Neural crest cell (in vitro differentiated cells): ENCODE measurements around the gene PDHX. TPM values are rescaled to one million over a fixed set of nuclear protein-coding genes. Genes with fewer than 3 reads are reported as not detected.

Experiments
- DNase-seq: peaks from one replicate; pipeline ENCODE4 v3.0.0; 2021; ENCODE audit warnings: low read depth, mixed read lengths, low spot score
- H3K27ac Mint-ChIP-seq: one replicate; pipeline ENCODE4 v1.8.0; 2021; ENCODE audit warnings: mild to moderate bottlenecking, mixed read lengths; ENCODE audit not compliant: unreplicated experiment
- H3K27me3 Mint-ChIP-seq: 2 replicates; pipeline ENCODE4 v1.8.0; 2021; ENCODE audit warnings: low read depth, mild to moderate bottlenecking, mixed read lengths
- H3K36me3 Mint-ChIP-seq: 2 replicates; pipeline ENCODE4 v1.8.0; 2021; ENCODE audit warnings: low read depth, mild to moderate bottlenecking, mixed read lengths
- H3K4me1 Mint-ChIP-seq: 2 replicates; pipeline ENCODE4 v1.8.0; 2021; ENCODE audit warnings: mixed read lengths
- H3K4me3 Mint-ChIP-seq: one replicate; pipeline ENCODE4 v1.8.0; 2021; ENCODE audit warnings: mild to moderate bottlenecking, mixed read lengths
- H3K9me3 Mint-ChIP-seq: 2 replicates; pipeline ENCODE4 v1.8.0; 2021; ENCODE audit warnings: mixed read lengths
- CTCF ChIP-seq: fragments of 200-600 bp; sonication (generic); conservative IDR thresholded peaks from 2 replicates; pipeline ENCODE4 v1.5.0; 2021; ENCODE audit warnings: antibody characterized with exemption, mild to moderate bottlenecking
- total RNA-seq: library from RNA; stranded (reverse); gene quantifications from 2 replicates; pipeline ENCODE4 v1.2.1, GENCODE V29; 2021

Gene PDHX
- total RNA-seq, 1 donor from 2014 or later, result 38.6 TPM

- Mint-ChIP-seq H3K36me3 (no peaks in the 10 kb centered on the region), H3K27me3 (peaks cover 2% of the 10 kb centered on the region), H3K9me3 (peaks cover 3% of the 10 kb centered on the region), H3K4me1 (no peaks in the 10 kb centered on the region), H3K27ac (no peak overlapping the region), H3K4me3 (no peak overlapping the region)
- TF ChIP-seq CTCF, result no peak
- no peak for DNase-seq
Measured at GRCh38 chr11:35031867-35032266, 115.4 kb downstream of the PDHX start.

- no peak overlapping the region for H3K4me3 Mint-ChIP-seq
- no peak for DNase-seq
- H3K36me3 Mint-ChIP-seq, result no peaks in the 10 kb centered on the region
- H3K27me3 Mint-ChIP-seq, result peaks cover 2% of the 10 kb centered on the region
- no peak for TF ChIP-seq CTCF
- no peaks in the 10 kb centered on the region for H3K4me1 Mint-ChIP-seq
- H3K9me3 Mint-ChIP-seq, result no peaks in the 10 kb centered on the region
- no peak overlapping the region for H3K27ac Mint-ChIP-seq
Measured at GRCh38 chr11:35033011-35033410, 116.6 kb downstream of the PDHX start.

DNA sequence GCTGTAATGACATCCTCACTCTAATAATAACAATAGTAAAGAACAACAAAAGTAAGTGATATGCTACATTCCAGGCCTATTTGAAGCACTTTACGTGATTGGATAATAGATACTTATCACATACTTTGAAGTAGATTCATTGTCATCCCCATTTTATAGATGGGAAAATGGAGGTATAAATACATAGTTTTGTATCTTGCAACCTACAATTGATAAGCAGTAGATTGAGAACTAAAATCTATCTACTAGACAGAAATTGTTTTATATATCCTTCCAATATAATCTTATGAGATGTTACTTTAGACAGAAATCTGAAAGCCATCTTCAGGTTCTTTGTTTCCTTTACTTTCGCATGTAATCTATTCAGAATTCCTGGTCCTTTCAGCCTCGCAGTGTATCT, 118.0 kb downstream of the PDHX start:
- H3K36me3 Mint-ChIP-seq, result no peaks in the 10 kb centered on the region
- TF ChIP-seq CTCF, result no peak
- H3K9me3 Mint-ChIP-seq, result no peaks in the 10 kb centered on the region
- no peak for DNase-seq
- no peaks in the 10 kb centered on the region for H3K4me1 Mint-ChIP-seq
- no peak overlapping the region for H3K4me3 Mint-ChIP-seq
- H3K27me3 Mint-ChIP-seq, result peaks cover 2% of the 10 kb centered on the region
- H3K27ac Mint-ChIP-seq, result no peak overlapping the region

DNA sequence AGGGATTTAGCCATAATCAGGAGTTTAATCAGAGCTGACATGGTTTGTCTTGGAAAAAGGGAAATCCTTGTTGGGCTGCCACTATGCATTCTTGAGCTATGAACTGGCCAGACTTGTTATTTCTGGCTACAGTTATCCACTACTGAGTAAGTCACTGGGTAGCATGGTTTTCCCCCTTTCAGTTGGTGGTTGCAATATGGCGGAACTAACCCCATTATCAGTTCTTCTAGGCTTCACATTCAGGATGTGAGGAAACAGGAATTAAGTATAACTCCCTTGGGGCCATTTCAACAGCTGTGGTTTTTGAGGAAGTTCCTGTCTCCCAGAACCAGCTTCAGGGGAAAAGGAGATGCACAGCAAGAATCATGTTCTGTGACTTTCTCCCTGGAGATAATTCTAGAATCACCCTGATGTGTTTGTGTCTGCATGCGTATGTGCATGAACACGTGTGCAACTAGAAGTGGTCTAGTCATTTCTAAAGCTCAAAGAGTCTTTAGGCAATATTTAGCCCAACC, 119.5 kb downstream of the PDHX start:
- H3K4me1 Mint-ChIP-seq, result no peaks in the 10 kb centered on the region
- no peak overlapping the region for H3K27ac Mint-ChIP-seq
- no peaks in the 10 kb centered on the region for H3K9me3 Mint-ChIP-seq
- TF ChIP-seq CTCF, result no peak
- no peaks in the 10 kb centered on the region for H3K36me3 Mint-ChIP-seq
- no peak for DNase-seq
- H3K4me3 Mint-ChIP-seq, result no peak overlapping the region
- H3K27me3 Mint-ChIP-seq, result peaks cover 6% of the 10 kb centered on the region

DNA sequence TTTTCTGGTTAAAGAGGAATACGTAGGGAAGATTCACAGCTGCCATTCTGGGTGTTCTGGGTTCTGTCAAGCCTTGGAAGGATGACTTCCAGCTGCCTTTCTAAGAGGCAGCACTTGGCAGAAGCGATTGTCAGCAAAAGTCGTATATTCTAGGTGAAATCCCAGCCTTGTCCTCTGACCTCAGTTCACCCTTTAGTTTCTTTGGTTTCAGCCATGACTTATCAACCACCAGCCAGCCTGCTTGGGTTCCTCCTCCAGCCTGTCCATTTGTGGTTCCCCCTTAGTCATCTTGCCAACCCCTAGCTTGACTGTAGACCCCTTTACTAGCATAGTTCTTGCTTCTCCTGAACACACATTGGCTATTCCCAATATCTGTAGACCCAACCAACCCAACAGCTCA, 120.2 kb downstream of the PDHX start:
- Mint-ChIP-seq H3K27me3 (peaks cover 8% of the 10 kb centered on the region), H3K4me1 (no peaks in the 10 kb centered on the region), H3K4me3 (no peak overlapping the region), H3K36me3 (no peaks in the 10 kb centered on the region), H3K9me3 (no peaks in the 10 kb centered on the region), H3K27ac (no peak overlapping the region)
- no peak for TF ChIP-seq CTCF
- DNase-seq, result no peak
